ENCODE data around the gene QRSL1.
"Not testable (repeated sequence)": the region's sequence is repeated elsewhere in the genome, so short reads cannot be mapped to it uniquely, and the experiment has no call there.

QRSL1 gene, protein sequence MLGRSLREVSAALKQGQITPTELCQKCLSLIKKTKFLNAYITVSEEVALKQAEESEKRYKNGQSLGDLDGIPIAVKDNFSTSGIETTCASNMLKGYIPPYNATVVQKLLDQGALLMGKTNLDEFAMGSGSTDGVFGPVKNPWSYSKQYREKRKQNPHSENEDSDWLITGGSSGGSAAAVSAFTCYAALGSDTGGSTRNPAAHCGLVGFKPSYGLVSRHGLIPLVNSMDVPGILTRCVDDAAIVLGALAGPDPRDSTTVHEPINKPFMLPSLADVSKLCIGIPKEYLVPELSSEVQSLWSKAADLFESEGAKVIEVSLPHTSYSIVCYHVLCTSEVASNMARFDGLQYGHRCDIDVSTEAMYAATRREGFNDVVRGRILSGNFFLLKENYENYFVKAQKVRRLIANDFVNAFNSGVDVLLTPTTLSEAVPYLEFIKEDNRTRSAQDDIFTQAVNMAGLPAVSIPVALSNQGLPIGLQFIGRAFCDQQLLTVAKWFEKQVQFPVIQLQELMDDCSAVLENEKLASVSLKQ

DNA sequence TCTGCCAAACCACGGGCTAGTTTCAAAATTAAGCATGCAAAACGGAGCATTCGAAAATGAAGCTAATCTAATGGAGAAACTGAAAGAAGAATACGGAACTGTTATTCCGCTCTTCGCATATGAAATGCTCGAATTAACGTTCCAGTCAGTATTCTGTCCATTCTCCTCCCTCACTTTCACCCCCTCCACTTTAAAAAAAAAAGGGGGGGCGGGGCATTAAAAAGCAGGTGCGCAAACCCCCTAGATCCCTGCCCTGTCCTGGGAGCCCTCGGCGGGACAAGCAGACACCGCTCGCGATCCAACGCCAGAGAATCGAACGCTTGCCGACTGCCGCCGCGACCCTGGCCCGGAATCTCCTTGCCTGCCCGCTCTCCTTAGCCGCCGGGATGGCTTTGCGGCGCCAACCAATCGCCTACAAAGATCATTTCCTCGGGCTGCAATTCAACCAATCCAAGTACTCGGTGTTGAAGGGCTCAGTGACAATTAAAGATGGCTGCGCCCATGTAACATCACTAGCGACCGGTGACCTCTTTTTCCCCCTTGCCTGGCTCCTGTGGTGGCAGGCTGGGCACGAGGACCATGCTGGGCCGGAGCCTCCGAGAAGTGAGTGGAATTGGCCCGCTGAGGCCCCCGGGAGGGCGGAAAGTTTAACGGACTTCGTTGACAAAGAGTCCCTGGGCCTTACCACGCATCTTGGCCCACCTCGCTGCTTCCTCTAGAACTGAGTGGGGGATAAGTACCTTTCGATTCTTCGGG, at the start of gene QRSL1, which contains the start of gene RTN4IP1:
Gene QRSL1, plus strand, starts transcription at position 476 of the 756 bp plus-strand sequence. Its CDS starts 104 bp downstream, at position 580.
Gene RTN4IP1, minus strand, starts transcription at position 396 of the 756 bp plus-strand sequence. CDS start 477 bp downstream, outside the sequence.
- H3K4me3 ChIP-seq (replicated peaks; ENCODE audit: low read depth, low read length), result peak within 1 kb of the TSS; percentile 94
- TF ChIP-seq, protein P1, sequence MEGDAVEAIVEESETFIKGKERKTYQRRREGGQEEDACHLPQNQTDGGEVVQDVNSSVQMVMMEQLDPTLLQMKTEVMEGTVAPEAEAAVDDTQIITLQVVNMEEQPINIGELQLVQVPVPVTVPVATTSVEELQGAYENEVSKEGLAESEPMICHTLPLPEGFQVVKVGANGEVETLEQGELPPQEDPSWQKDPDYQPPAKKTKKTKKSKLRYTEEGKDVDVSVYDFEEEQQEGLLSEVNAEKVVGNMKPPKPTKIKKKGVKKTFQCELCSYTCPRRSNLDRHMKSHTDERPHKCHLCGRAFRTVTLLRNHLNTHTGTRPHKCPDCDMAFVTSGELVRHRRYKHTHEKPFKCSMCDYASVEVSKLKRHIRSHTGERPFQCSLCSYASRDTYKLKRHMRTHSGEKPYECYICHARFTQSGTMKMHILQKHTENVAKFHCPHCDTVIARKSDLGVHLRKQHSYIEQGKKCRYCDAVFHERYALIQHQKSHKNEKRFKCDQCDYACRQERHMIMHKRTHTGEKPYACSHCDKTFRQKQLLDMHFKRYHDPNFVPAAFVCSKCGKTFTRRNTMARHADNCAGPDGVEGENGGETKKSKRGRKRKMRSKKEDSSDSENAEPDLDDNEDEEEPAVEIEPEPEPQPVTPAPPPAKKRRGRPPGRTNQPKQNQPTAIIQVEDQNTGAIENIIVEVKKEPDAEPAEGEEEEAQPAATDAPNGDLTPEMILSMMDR (IDR thresholded peaks at IDR 0.05; ENCODE audit: low read length, missing control alignments), result no peak

DNA sequence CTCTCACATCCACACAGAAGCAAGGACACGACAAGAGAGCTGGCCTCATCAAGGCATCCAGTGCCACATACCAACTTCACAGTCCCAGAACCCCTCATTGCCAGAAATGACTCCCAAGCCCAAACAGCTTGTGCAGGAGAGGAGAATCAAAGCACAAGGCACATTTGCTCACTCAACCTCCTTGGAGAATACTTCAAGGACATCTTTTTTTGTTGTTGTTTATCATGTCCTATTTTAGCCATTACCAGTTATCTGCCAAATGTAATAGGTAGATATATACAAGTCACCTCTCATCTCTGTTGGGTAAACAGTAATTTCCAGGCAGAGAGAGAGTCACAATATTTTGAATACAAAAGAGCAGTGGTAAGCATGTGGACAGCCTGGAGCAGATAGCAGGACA, 47.9 kb upstream of the QRSL1 start:
- DNase-seq (ENCODE audit: low read depth), result no peak
- H3K4me3 ChIP-seq (replicated peaks; ENCODE audit: low read depth, low read length), result no peak overlapping the region
- TF ChIP-seq, protein P1 (IDR thresholded peaks at IDR 0.05; ENCODE audit: low read length, missing control alignments), result no peak

More for the DNA sequence above, at the start of gene QRSL1, which contains the start of gene RTN4IP1:
- DNase-seq (ENCODE audit: low read depth), result peak; percentile 94

DNA sequence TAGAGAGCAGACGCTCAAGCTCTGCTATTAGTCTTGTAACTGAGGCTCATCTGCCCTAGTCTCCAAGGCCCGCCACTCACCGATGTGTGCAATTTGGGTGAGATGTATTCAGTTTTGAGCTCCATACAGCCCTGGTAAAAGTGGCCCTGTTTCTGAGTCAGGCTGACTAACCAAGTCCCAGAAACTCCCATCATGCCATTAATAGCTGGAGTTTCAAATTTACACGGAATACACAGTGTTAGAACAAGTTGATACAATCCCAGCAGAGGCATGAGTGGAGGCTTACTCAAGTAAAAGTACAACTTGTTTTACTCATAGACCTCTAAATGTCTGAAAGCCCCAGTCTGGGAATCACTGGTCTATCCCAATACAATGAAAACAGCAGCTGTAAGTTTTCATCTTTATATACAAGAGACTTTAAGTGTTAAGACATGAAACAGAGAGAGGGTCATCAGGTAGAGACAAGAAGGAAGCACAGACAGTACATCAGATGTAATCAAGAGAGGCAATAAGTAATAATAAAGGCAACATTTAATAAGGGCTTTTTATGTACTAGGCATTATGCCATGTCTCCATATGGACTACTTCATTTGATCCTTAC, 42.5 kb upstream of the QRSL1 start:
- no peak overlapping the region for H3K4me3 ChIP-seq (replicated peaks; ENCODE audit: low read depth, low read length)
- no peak for DNase-seq (ENCODE audit: low read depth)
- TF ChIP-seq, protein P1 (IDR thresholded peaks at IDR 0.05; ENCODE audit: low read length, missing control alignments), result no peak

- not testable (repeated sequence) for DNase-seq (ENCODE audit: low read depth)
These were observed 40.4 kb upstream of the QRSL1 start for GRCh38 chr6:106588937-106589336.

GRCh38 chr6:106591111-106591825, 38.1 kb upstream of the QRSL1 start:
- TF ChIP-seq, protein P1 (IDR thresholded peaks at IDR 0.05; ENCODE audit: low read length, missing control alignments), result no peak
- peak; percentile 67 for DNase-seq (ENCODE audit: low read depth)
- H3K4me3 ChIP-seq (replicated peaks; ENCODE audit: low read depth, low read length), result no peak overlapping the region

More at GRCh38 chr6:106588937-106589336, 40.4 kb upstream of the QRSL1 start:
- H3K4me3 ChIP-seq (replicated peaks; ENCODE audit: low read depth, low read length), result not testable (repeated sequence)

DNA sequence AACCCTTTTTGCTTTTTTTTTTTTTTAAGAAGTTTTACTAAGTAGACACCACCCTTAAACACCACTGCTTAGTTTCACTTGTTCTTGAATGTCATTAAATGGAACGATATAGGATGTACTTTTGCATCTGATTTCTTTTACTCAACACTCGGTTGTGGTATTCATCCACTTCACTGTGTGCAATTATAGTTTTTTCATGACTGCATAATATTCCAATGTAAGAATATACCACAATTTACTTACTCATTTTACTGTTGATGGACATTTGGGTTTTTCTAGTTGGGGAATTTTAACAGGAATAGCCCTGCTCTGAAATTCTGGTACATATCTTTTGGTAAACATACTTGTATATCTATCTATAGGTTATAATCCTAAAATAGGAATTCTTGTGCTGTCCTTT, 29.9 kb upstream of the QRSL1 start:
- no peak for DNase-seq (ENCODE audit: low read depth)
- TF ChIP-seq, protein P1 (IDR thresholded peaks at IDR 0.05; ENCODE audit: low read length, missing control alignments), result no peak

More for the DNA sequence above, 29.9 kb upstream of the QRSL1 start:
- H3K4me3 ChIP-seq (replicated peaks; ENCODE audit: low read depth, low read length), result no peak overlapping the region
